Esophagus muscularis mucosa (tissue), 4 donors: Measurements from ENCODE around the gene B4GALT3.

Source experiments
- CTCF ChIP-seq, 3 experiments: fragments of 200-600 bp in 2 of 3; fragments of 450-650 bp in 1 of 3; sonication (generic) in 2 of 3; IDR thresholded peaks; one replicate each; pipeline ENCODE4 v1.5.1; 2017 to 2019; ENCODE audit warnings: antibody characterized with exemption in 3 of 3, mild to moderate bottlenecking in 2 of 3, moderate library complexity in 1 of 3
- EP300 ChIP-seq: sonication (generic); formaldehyde crosslinking; IDR thresholded peaks from one replicate; pipeline ENCODE4 v1.6.1; 2017; ENCODE audit warnings: antibody characterized with exemption
- POLR2A ChIP-seq: fragments of 450-650 bp; IDR thresholded peaks from one replicate; pipeline ENCODE4 v1.6.1; 2017; ENCODE audit warnings: antibody characterized with exemption, moderate library complexity, mild to moderate bottlenecking, low read depth
- POLR2AphosphoS5 ChIP-seq, 2 donors: sonication (generic); formaldehyde crosslinking; IDR thresholded peaks; one replicate each; pipeline ENCODE4 v1.6.1; 2017; ENCODE audit warnings: antibody characterized with exemption in 2 of 2

- TF ChIP-seq CTCF (IDR thresholded peaks at IDR 0.05), result no peak
- TF ChIP-seq POLR2A, result no peak
- TF ChIP-seq EP300, result no peak
- no peak for TF ChIP-seq POLR2AphosphoS5 (IDR thresholded peaks at IDR 0.05)
Observed at GRCh38 chr1:161171696-161172095, 5.6 kb downstream of the B4GALT3 start.
